MCF 10A (cell line): ENCODE data around the gene MTUS2. TPM values are rescaled to one million over a fixed set of nuclear protein-coding genes. Genes with fewer than 3 reads are reported as not detected.

Experiments
- BruUV-seq: library from RNA; stranded (reverse); fragments of 400-500 nt; replicated peaks from 2 replicates; lab custom pipeline; 2021; lab: Mats Ljungman, UMichigan
- CTCF ChIA-PET: fragments of 300-600 bp; sonication (Branson Sonifier 250); formaldehyde crosslinking; extraction: SDS; loops from one replicate; lab custom pipeline; 2021; ENCODE audit warnings: antibody characterized with exemption, inconsistent platforms; lab: Yijun Ruan, JAX
- POLR2A ChIA-PET: fragments of 300-600, 350-650 bp; sonication (Branson Sonifier 250); formaldehyde crosslinking; extraction: SDS; loops from one replicate; lab custom pipeline; 2020; ENCODE audit warnings: antibody characterized with exemption, inconsistent platforms; lab: Yijun Ruan, JAX
- DNase-seq: peaks from one replicate; pipeline ENCODE4 v3.0.0-alpha.2; 2018; ENCODE audit not compliant: unreplicated experiment
- H3K27ac Mint-ChIP-seq: one replicate; pipeline ENCODE4 v1.8.0; 2022; ENCODE audit warnings: mild to moderate bottlenecking, low read depth, mixed read lengths; ENCODE audit not compliant: unreplicated experiment
- H3K27me3 Mint-ChIP-seq: one replicate; pipeline ENCODE4 v1.8.0; 2022; ENCODE audit warnings: mixed read lengths; ENCODE audit not compliant: insufficient read depth, unreplicated experiment
- H3K36me3 Mint-ChIP-seq: one replicate; pipeline ENCODE4 v1.8.0; 2022; ENCODE audit warnings: mild to moderate bottlenecking, moderate library complexity, mixed read lengths; ENCODE audit not compliant: insufficient read depth, unreplicated experiment
- H3K4me1 Mint-ChIP-seq: one replicate; pipeline ENCODE4 v1.8.0; 2022; ENCODE audit warnings: mixed read lengths; ENCODE audit not compliant: insufficient read depth, unreplicated experiment
- H3K4me3 Mint-ChIP-seq: one replicate; pipeline ENCODE4 v1.8.0; 2022; ENCODE audit warnings: mild to moderate bottlenecking, moderate library complexity, mixed read lengths; ENCODE audit not compliant: unreplicated experiment
- H3K9me3 Mint-ChIP-seq: one replicate; pipeline ENCODE4 v1.8.0; 2022; ENCODE audit warnings: mixed read lengths; ENCODE audit not compliant: unreplicated experiment
- intact Hi-C: fragments of 100-400 bp; cut with micrococcal nuclease; formaldehyde crosslinking; loops from 2 replicates; pipeline ENCODE4 v1.14.1; 2022
- total RNA-seq: library from RNA; stranded (reverse); gene quantifications from 2 replicates; pipeline ENCODE4 v1.2.3, GENCODE V29; 2022
- TF ChIP-seq, protein P1 (sequence below): fragments of 200-600 bp; IDR thresholded peaks from one replicate; pipeline ENCODE4 v1.8.0; 2022; ENCODE audit warnings: antibody characterized with exemption, mild to moderate bottlenecking; ENCODE audit not compliant: unreplicated experiment

The MTUS2 gene
- total RNA-seq, 1 experiment from 2014 or later = not detected

DNA sequence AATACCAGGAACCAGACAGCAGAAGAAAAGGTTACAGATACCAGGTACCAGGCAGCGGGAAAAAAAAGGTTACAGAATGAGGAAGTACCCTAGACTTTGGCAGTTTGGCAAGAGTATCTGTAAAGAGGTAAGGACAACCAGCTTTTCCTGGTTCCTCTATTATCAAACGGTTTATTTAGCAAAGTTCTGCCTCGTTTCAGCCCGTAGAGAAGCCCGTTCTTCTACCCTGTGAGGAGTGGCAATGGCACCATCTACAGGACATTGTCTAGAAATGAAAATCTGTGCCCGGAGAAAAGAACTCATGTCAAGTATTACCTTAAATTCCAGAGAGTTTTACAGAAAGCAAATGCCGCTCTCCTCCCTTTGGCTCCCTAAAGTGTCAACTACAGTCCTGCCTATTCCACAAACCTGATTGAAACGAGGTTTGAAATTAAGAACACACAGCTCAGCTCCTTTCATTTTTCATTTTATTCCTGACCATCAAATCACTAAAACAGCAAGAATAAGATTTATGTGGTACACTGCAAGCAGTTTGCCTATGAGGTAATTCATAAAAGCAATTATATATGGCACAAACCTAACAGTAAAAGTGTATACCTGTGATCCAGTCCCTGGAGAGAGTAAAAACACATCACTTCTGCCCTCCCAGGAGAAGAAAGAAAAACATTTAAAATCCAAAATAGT, 549.1 kb downstream of the MTUS2 start:
- no peak overlapping the region for H3K27ac Mint-ChIP-seq
- no peak overlapping the region for H3K4me3 Mint-ChIP-seq
- peak; percentile 62 for DNase-seq
- no TSS peak for BruUV-seq
- POLR2A ChIA-PET = no interaction called here
- peaks cover 12% of the 10 kb centered on the region for H3K27me3 Mint-ChIP-seq
- H3K4me1 Mint-ChIP-seq = no peaks in the 10 kb centered on the region
- TF ChIP-seq, protein P1, sequence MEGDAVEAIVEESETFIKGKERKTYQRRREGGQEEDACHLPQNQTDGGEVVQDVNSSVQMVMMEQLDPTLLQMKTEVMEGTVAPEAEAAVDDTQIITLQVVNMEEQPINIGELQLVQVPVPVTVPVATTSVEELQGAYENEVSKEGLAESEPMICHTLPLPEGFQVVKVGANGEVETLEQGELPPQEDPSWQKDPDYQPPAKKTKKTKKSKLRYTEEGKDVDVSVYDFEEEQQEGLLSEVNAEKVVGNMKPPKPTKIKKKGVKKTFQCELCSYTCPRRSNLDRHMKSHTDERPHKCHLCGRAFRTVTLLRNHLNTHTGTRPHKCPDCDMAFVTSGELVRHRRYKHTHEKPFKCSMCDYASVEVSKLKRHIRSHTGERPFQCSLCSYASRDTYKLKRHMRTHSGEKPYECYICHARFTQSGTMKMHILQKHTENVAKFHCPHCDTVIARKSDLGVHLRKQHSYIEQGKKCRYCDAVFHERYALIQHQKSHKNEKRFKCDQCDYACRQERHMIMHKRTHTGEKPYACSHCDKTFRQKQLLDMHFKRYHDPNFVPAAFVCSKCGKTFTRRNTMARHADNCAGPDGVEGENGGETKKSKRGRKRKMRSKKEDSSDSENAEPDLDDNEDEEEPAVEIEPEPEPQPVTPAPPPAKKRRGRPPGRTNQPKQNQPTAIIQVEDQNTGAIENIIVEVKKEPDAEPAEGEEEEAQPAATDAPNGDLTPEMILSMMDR = peak; percentile 28
- no peaks in the 10 kb centered on the region for H3K36me3 Mint-ChIP-seq
- no peaks in the 10 kb centered on the region for H3K9me3 Mint-ChIP-seq
- intact Hi-C loops = loop anchor here (2.0 to 5.0 kb wide), 2 partner anchors 103 to 550 kb away; no protein-coding TSS in a partner anchor
- CTCF ChIA-PET = interaction anchor here (0.6 to 2.6 kb wide), 32 partner anchors 9 to 1621 kb away, joined by 3 to 12 read pairs (median 4); no protein-coding TSS in a partner anchor

GRCh38 chr13:29379281-29379680, 559.1 kb downstream of the MTUS2 start:
- Mint-ChIP-seq H3K27ac (no peak overlapping the region), H3K4me3 (no peak overlapping the region), H3K36me3 (no peaks in the 10 kb centered on the region), H3K9me3 (no peaks in the 10 kb centered on the region), H3K27me3 (peaks cover 49% of the 10 kb centered on the region), H3K4me1 (no peaks in the 10 kb centered on the region)
- no TSS peak for BruUV-seq
- CTCF ChIA-PET = interaction anchor here (0.9 kb wide), 1 partner anchor 9 kb away, joined by 5 read pairs; no protein-coding TSS in a partner anchor
- POLR2A ChIA-PET = no interaction called here
- TF ChIP-seq, protein P1 = no peak
- DNase-seq = no peak
- intact Hi-C loops = no loop called here

DNA sequence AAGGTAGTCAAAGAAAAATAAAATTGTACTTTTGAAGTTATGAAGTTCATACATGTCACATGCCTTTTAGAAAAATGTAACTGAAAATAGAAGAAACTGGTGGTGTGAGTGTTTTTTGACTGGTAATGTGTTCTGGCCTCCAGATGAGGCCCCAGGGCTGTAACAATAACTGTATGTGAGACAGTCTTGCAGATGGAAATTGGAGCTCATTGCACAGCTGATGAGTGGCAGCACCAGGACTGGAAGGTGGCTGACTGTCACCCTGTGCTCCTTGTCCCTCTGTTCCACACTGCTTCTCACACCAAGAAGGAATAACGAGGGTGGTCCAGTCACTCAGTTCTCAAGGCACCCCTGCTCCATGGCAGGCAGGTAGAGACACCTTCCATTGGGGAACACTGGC, 559.7 kb downstream of the MTUS2 start:
- Mint-ChIP-seq H3K9me3 (no peaks in the 10 kb centered on the region), H3K4me3 (no peak overlapping the region), H3K27ac (no peak overlapping the region), H3K4me1 (no peaks in the 10 kb centered on the region), H3K36me3 (no peaks in the 10 kb centered on the region), H3K27me3 (peaks cover 49% of the 10 kb centered on the region)
- BruUV-seq = no TSS peak
- intact Hi-C loops = no loop called here
- POLR2A ChIA-PET = no interaction called here
- no peak for DNase-seq
- CTCF ChIA-PET = interaction anchor here (0.9 kb wide), 1 partner anchor 10 kb away, joined by 5 read pairs; no protein-coding TSS in a partner anchor
- TF ChIP-seq, protein P1 = no peak

- no peaks in the 10 kb centered on the region for H3K36me3 Mint-ChIP-seq
- H3K4me1 Mint-ChIP-seq = no peaks in the 10 kb centered on the region
- ChIA-PET POLR2A (no interaction called here), CTCF (no interaction called here)
- no peak overlapping the region for H3K27ac Mint-ChIP-seq
- TF ChIP-seq, protein P1 = no peak
- H3K27me3 Mint-ChIP-seq = peaks cover 36% of the 10 kb centered on the region
- DNase-seq = no peak
- BruUV-seq = no TSS peak
- no peaks in the 10 kb centered on the region for H3K9me3 Mint-ChIP-seq
- H3K4me3 Mint-ChIP-seq = no peak overlapping the region
- intact Hi-C loops = no loop called here
These were observed 561.9 kb downstream of the MTUS2 start for GRCh38 chr13:29382021-29382420.
